ENCODE data around the gene DPP7.

DPP7 gene

GRCh38 chr9:137114613-137115393 is at the start of gene DPP7:
TSS of gene DPP7 (minus strand) at chr9:137114733. CDS start at chr9:137114713, 20 bp downstream.
- DNase-seq: peak; percentile 81 to 86

GRCh38 chr9:137163805-137164204 is 49.3 kb upstream of the DPP7 start:
- DNase-seq: no peak

GRCh38 chr9:137163365-137163715 is 48.8 kb upstream of the DPP7 start:
- DNase-seq: no peak

GRCh38 chr9:137162505-137163364 is 48.2 kb upstream of the DPP7 start:
- no peak for DNase-seq

- no peak for DNase-seq
Measured at GRCh38 chr9:137161558-137162486, 47.3 kb upstream of the DPP7 start.

- DNase-seq: no peak
Measured at GRCh38 chr9:137160716-137161557, 46.4 kb upstream of the DPP7 start.

GRCh38 chr9:137160054-137160425 is 45.5 kb upstream of the DPP7 start:
- DNase-seq: no peak

- DNase-seq: no peak
Measured at GRCh38 chr9:137159105-137160053, 44.8 kb upstream of the DPP7 start.

GRCh38 chr9:137158625-137159024 is 44.1 kb upstream of the DPP7 start:
- DNase-seq: no peak

GRCh38 chr9:137157618-137158415 is 43.3 kb upstream of the DPP7 start:
- no peak for DNase-seq

GRCh38 chr9:137156567-137157375 is 42.2 kb upstream of the DPP7 start:
- DNase-seq: peak; percentile 65 to 68

GRCh38 chr9:137152844-137153405 is 38.4 kb upstream of the DPP7 start:
- no peak for DNase-seq

- peak; percentile 45 to 70 for DNase-seq
Measured at GRCh38 chr9:137150617-137151457, 36.3 kb upstream of the DPP7 start.

GRCh38 chr9:137149942-137150616 is 35.5 kb upstream of the DPP7 start:
- DNase-seq: peak in 1 of 2 donors; percentile 53

GRCh38 chr9:137149363-137149762 is 34.8 kb upstream of the DPP7 start:
- DNase-seq: no peak

- no peak for DNase-seq
Measured at GRCh38 chr9:137148661-137149060, 34.1 kb upstream of the DPP7 start.

- DNase-seq: no peak
Measured at GRCh38 chr9:137148242-137148641, 33.7 kb upstream of the DPP7 start.

Data from stimulated activated CD4-positive, alpha-beta T cell treated with anti-CD3 and anti-CD28 coated beads, Interleukin-2, amount 100 ng/mL, for 24 hours (primary cell).